ENCODE data around the gene TUBA3E. TPM values are rescaled to one million over a fixed set of nuclear protein-coding genes. Genes with fewer than 3 reads are reported as not detected.
A peak's percentile ranks its signal among the peaks of the same experiment; 100 is the strongest.
"Not testable (repeated sequence)": the region's sequence is repeated elsewhere in the genome, so short reads cannot be mapped to it uniquely, and the experiment has no call there.

The TUBA3E gene
- total and polyA plus RNA-seq, 8 donors, result 0.11 TPM; not detected in 7

DNA sequence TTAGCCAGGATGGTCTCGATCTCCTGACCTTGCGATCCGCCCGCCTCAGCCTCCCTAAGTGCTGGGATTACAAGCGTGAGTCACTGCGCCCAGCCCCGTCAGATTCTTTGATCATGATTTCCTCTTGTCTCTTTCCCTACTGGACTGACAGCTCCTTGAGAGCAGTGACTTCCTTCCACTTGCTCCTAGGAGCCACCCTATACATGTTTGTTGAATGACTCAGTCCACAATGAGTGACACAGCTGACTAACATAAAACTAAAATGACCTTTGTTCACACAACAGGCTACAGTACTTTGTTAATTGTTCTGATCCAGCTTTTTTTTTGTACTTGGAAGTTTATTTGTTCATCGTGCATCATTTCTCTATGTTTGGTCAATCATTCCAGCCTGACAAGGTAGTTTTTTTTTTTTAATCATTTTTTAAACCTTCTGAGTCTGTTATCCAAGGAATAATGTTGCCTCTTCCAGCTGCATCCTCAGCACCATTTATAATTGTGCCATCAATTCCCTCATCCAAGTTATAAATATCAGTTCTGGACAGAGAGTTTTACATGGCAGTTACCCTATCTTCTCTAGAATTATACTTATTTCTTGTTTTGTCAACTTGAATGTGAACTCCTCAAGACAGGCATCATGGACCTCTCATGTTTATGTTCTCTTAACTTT lies 42.9 kb upstream of the TUBA3E start:
- 74 to 86% methylated on average over 8 of the region's 8 CpGs for WGBS, 2 donors
- no peaks in the 10 kb centered on the region for H3K9me3 ChIP-seq
- H3K27me3 ChIP-seq, result no peaks in the 10 kb centered on the region
- no peak overlapping the region for H3K27ac ChIP-seq
- H3K4me1 ChIP-seq, result no peaks in the 10 kb centered on the region
- H3K4me3 ChIP-seq, result no peak overlapping the region
- H3K36me3 ChIP-seq, result no peaks in the 10 kb centered on the region
- intact Hi-C loops (cut with DNase I), result no loop called here
- FAIRE-seq (no peak), DNase-seq (no peak), ATAC-seq (peak in 2 of 4 donors; percentile 46 to 53)
- TF ChIP-seq, protein P1, sequence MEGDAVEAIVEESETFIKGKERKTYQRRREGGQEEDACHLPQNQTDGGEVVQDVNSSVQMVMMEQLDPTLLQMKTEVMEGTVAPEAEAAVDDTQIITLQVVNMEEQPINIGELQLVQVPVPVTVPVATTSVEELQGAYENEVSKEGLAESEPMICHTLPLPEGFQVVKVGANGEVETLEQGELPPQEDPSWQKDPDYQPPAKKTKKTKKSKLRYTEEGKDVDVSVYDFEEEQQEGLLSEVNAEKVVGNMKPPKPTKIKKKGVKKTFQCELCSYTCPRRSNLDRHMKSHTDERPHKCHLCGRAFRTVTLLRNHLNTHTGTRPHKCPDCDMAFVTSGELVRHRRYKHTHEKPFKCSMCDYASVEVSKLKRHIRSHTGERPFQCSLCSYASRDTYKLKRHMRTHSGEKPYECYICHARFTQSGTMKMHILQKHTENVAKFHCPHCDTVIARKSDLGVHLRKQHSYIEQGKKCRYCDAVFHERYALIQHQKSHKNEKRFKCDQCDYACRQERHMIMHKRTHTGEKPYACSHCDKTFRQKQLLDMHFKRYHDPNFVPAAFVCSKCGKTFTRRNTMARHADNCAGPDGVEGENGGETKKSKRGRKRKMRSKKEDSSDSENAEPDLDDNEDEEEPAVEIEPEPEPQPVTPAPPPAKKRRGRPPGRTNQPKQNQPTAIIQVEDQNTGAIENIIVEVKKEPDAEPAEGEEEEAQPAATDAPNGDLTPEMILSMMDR (IDR thresholded peaks at IDR 0.05), result no peak

DNA sequence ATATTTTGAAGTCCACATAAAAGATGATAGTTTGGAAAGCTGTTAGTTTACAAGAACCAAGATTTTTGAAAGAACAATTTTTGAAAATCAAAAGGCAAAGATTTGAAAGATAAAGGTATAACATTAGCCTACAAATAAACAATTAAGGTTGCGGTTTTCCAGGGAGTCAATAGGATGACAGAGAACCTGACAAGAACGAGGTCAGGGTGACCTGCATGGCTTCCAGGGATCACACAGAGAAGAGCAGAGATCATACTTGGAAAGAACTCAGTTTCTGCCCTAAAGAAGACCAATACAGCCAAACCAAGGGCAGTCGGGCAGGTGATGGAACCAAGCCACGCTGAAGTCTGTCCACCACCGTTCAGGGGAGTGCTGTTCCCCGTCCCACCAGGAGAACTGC lies 41.3 kb upstream of the TUBA3E start:
- H3K9me3 ChIP-seq; FAIRE-seq; intact Hi-C loops (cut with DNase I); H3K36me3 ChIP-seq; H3K4me3 ChIP-seq; ATAC-seq; H3K27me3 ChIP-seq; DNase-seq; H3K27ac ChIP-seq; H3K4me1 ChIP-seq: not testable (repeated sequence)
- WGBS, 2 donors, result 49 to 53% methylated on average over 6 of the region's 6 CpGs

DNA sequence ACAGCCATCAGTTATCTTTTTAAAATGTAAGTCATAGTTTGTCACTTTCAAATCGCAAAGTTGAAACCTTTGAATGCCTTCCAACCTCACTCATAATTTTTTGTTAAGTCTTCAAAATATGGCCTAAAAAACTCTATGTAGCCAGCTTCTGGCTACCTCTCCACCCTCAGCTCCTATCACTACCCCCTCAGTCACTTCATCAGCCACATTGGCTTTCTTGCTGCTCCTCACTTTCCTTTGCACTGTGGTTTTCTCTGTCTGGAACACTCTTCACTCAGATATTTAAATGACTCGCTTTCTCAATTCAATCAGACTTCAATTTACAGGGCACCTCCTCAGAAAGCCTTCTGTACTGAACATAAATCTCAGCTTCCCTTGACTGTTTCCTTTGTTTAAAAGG lies 34.8 kb upstream of the TUBA3E start:
- H3K4me1 ChIP-seq; DNase-seq; intact Hi-C loops (cut with DNase I); ATAC-seq; H3K4me3 ChIP-seq; H3K27me3 ChIP-seq; H3K9me3 ChIP-seq; H3K36me3 ChIP-seq; FAIRE-seq; H3K27ac ChIP-seq: not testable (repeated sequence)
- WGBS, 2 donors, result 75 to 77% methylated on average over 2 of the region's 2 CpGs

DNA sequence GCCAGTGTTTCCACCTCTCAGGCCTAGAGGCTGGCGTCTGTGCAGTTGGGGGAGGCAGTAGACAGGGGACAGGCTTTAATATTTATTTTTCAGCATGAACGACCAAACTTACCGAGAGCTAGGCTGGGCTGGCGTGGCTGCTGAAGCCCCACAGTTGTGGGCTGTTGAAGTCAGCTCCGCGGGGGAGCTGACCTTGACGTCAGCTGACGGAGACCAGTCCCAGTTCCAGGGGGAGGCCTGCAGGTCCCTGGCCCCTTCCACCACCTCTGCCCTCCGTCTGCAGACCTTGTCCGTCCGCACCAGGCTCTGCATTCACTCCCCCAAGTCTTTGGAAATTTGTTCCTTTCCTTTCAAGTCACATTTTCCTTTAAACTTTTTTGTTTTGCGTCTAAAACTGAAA lies 33.4 kb upstream of the TUBA3E start:
- H3K27ac ChIP-seq, result no peak overlapping the region
- no peaks in the 10 kb centered on the region for H3K36me3 ChIP-seq
- ATAC-seq, result no peak
- H3K4me1 ChIP-seq, result no peaks in the 10 kb centered on the region
- no peak for DNase-seq
- H3K4me3 ChIP-seq, result no peak overlapping the region
- WGBS, 2 donors, result 68 to 73% methylated on average over 12 of the region's 12 CpGs
- FAIRE-seq, result no peak
- TF ChIP-seq, protein P1 (IDR thresholded peaks at IDR 0.05), result no peak
- H3K27me3 ChIP-seq, result no peaks in the 10 kb centered on the region
- intact Hi-C loops (cut with DNase I), result no loop called here
- no peaks in the 10 kb centered on the region for H3K9me3 ChIP-seq

DNA sequence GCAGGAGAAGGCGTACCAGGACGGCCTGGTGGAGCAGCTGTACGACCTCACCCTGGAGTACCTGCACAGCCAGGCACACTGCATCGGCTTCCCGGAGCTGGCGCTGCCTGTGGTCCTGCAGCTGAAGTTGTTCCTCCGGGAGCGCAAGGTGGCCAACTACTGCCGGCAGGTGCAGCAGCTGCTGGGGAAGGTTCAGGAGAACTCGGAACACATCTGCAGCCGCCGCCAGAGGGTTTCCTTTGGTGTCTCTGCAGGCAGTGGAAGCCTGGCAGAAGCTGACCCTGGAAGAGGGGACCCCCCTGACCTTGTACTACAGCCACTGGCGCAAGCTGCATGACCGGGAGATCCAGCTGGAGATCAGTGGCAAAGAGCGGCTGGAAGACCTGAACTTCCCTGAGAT lies 32.7 kb upstream of the TUBA3E start:
- FAIRE-seq; H3K4me3 ChIP-seq; intact Hi-C loops (cut with DNase I); H3K9me3 ChIP-seq; H3K27me3 ChIP-seq; ATAC-seq; H3K4me1 ChIP-seq; H3K27ac ChIP-seq; H3K36me3 ChIP-seq: not testable (repeated sequence)
- 87 to 89% methylated on average over 15 of the region's 15 CpGs for WGBS, 2 donors
- peak in 1 of 6 donors; percentile 28 for DNase-seq

DNA sequence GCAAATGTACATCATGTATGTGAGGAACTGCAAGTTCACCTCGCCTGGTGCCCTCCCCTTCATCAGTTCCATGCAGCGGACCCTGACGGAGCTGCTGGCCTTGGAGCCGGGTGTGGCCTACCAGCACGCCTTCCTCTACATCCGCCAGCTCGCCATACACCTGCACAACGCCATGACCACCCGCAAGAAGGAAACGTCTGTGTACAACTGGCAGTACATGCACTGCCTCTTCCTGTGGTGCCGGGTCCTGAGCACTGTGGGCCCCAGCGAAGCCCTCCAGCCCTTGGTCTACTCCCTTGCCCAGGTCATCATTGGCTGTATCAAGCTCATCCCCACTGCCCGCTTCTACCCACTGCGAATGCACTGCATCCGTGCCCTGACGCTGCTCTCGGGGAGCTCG lies 32.1 kb upstream of the TUBA3E start:
- H3K27ac ChIP-seq; H3K9me3 ChIP-seq; FAIRE-seq; H3K4me1 ChIP-seq; DNase-seq; intact Hi-C loops (cut with DNase I); H3K4me3 ChIP-seq; ATAC-seq; H3K27me3 ChIP-seq; H3K36me3 ChIP-seq: not testable (repeated sequence)
- 89 to 90% methylated on average over 16 to 18 of the region's 18 CpGs for WGBS, 2 donors

DNA sequence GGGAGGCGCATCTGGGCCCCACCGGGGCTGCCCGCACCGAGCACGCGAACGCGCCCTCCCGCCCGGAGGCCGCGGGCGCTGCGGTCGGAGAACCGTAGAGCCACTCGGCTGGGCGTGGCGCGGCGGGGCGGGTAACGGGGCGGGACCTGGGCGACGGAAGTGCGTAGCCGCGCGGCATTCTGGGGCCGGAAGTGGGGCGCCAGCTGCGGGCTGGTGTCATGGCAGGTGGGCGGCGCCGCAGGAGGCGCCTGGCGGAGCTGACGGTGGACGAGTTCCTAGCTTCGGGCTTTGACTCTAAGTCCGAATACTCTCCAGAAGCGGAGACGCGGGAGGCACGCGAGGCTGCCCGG lies 30.9 kb upstream of the TUBA3E start:
- WGBS, 2 donors, result 32 to 34% methylated on average over 31 to 48 of the region's 48 CpGs
- FAIRE-seq; H3K27ac ChIP-seq; intact Hi-C loops (cut with DNase I); H3K9me3 ChIP-seq; H3K4me1 ChIP-seq; H3K36me3 ChIP-seq; H3K27me3 ChIP-seq: not testable (repeated sequence)
- peak overlapping the region in 2 of 4 donors; percentile 12 to 23 for H3K4me3 ChIP-seq
- ATAC-seq, result peak; percentile 44 to 99 (median 62)
- peak in 2 of 6 donors; percentile 38 to 51 for DNase-seq

DNA sequence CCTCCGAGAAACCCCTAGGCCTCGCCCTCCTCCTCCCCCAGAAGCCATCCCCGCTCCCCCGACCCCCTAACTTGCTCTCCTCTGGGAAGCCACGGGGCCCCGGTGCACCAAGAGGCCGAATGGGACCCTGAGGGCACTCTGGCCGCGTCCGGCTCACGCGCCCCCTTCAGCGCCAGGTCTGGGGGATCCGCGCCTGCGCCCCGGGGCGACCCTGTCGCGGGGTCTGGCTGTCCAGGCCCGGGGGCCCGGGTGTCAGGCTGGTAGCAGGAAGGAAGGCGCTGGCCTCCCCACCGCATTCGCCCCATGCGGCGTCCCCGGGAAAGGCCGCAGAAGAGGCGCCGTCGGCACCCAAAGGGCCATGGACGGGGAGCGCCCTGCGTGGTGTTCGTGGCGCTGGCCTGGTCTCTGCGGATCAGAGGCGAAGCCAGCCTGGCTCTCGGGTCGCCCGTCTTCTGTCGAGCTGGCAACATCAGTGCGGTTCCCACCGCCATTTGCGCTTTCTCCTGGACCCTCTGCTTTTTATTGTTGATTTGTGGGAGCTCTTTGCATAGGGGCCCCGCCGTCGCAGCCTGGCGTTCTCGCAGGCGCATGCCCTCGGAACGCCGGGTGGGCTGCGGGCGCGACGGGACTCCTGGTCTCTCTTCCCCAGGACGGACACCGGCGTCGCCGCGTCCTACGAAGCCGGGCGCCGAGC lies 30.4 kb upstream of the TUBA3E start:
- H3K4me1 ChIP-seq; FAIRE-seq; H3K36me3 ChIP-seq; H3K27me3 ChIP-seq; ATAC-seq; H3K9me3 ChIP-seq; intact Hi-C loops (cut with DNase I); H3K27ac ChIP-seq: not testable (repeated sequence)
- 84 to 85% methylated on average over 56 to 69 of the region's 69 CpGs for WGBS, 2 donors
- DNase-seq, result peak in 1 of 6 donors; percentile 57
- H3K4me3 ChIP-seq, result peak overlapping the region in 2 of 4 donors; percentile 12 to 23

DNA sequence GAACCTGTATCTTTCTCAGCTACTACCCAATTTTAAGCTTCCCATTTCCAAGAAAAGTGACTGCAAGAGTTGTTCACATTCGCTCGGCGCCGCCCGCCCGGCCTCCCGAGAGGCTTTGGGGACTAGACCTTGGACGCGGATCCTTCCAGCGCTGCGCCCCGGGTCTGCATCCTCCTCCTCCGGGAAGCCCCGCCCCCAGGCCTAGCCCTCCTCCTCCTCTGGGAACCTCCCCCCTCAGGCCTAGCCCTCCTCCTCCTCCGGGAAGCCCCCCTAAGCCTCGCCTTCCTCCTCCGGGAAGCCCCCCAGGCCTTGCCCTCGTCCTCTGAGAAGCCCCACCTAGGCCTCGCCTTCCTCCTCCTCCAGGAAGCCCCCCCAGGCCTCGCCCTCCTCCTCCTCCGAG lies 29.8 kb upstream of the TUBA3E start:
- H3K9me3 ChIP-seq; ATAC-seq; H3K27ac ChIP-seq; FAIRE-seq; H3K27me3 ChIP-seq; H3K4me1 ChIP-seq; H3K36me3 ChIP-seq; intact Hi-C loops (cut with DNase I); H3K4me3 ChIP-seq: not testable (repeated sequence)
- peak in 1 of 6 donors; percentile 54 for DNase-seq
- WGBS, 2 donors, result 91 to 96% methylated on average over 18 to 21 of the region's 21 CpGs

DNA sequence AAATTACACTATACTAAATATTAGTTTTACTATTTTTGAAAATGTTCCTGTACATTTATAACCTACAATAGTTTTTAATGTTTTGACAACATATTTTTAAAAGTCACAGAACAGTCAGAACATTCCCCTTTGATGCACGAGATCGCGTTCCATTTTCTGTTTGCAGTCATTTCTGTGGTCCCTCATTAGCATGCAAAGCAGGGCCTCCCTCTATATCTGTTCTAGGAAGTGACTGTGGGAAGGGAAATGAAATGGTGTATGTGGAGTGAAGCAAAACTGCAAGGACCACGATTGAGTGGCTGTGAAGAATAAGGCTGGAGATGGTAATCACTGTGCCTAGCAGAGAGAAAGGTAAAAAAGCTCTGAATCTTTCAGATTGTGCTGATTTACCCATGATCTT lies 24.3 kb upstream of the TUBA3E start:
- not testable (repeated sequence) for FAIRE-seq, H3K27me3 ChIP-seq

More for the DNA sequence above, 24.3 kb upstream of the TUBA3E start:
- H3K36me3 ChIP-seq; ATAC-seq; H3K9me3 ChIP-seq; DNase-seq; H3K27ac ChIP-seq; intact Hi-C loops (cut with DNase I); H3K4me1 ChIP-seq; H3K4me3 ChIP-seq: not testable (repeated sequence)
- WGBS, 2 donors, result 45 to 53% methylated on average over 4 of the region's 4 CpGs
